GM12878 (cell line): ENCODE data around the gene TGFBI. TPM values are rescaled to one million over a fixed set of nuclear protein-coding genes. Genes with fewer than 3 reads are reported as not detected.

Source experiments
- ATAC-seq: fragments of 200-7000 bp; cut with Tn5 transposase; 3 replicates; pipeline ENCODE4 v1.9.1; 2020; ENCODE audit warnings: mild to moderate bottlenecking, moderate library complexity
- BruUV-seq: library from RNA; stranded (reverse); fragments of 400-500 nt; replicated peaks from 2 replicates; lab custom pipeline; 2021; lab: Mats Ljungman, UMichigan
- CTCF ChIA-PET: fragments of 300-600 bp; sonication (Branson Sonifier 250); formaldehyde crosslinking; extraction: SDS; loops from one replicate; lab custom pipeline; 2021; ENCODE audit warnings: inconsistent platforms; lab: Yijun Ruan, JAX
- POLR2A ChIA-PET: fragments of 350-600 bp; formaldehyde crosslinking; extraction: SDS; loops from one replicate; lab custom pipeline; 2021; ENCODE audit warnings: inconsistent platforms; lab: Charles Lee
- RAD21 ChIA-PET: fragments of 300-600 bp; sonication (Branson Sonifier 250); formaldehyde crosslinking; loops from one replicate; lab custom pipeline; 2023; ENCODE audit warnings: antibody characterized with exemption; ENCODE audit not compliant: unreplicated experiment; lab: Charles Lee
- SMC1A ChIA-PET: fragments of 300-600 bp; sonication (Branson Sonifier 250); formaldehyde crosslinking; loops from one replicate; lab custom pipeline; 2023; ENCODE audit not compliant: unreplicated experiment, uncharacterized antibody; lab: Charles Lee
- DNase-seq: peaks from one replicate; pipeline ENCODE4 v3.0.0-alpha.2; 2011; ENCODE audit warnings: low read depth, low spot score
- FAIRE-seq: peaks from 3 replicates; lab custom pipeline; 2011; peaks lifted over from hg19 to GRCh38; lab: Jason Lieb, UNC
- H2AFZ ChIP-seq: 2 replicates; pipeline ENCODE4 v1.6.0; 2011; ENCODE audit warnings: low read depth, low read length, control low read depth; ENCODE audit not compliant: control insufficient read depth
- H3K27ac ChIP-seq: 2 replicates; pipeline ENCODE4 v1.5.1; 2011; ENCODE audit warnings: control low read depth; ENCODE audit not compliant: control insufficient read depth, insufficient read depth
- H3K27me3 ChIP-seq, 2 experiments: replicated peaks in 1 of 2; 2 replicates each; pipeline versions ENCODE4 v1.6.0 to v1.6.1; 2011; ENCODE audit warnings: low read length in 1 of 2; ENCODE audit not compliant: control insufficient read depth in 2 of 2, insufficient read depth in 2 of 2
- H3K36me3 ChIP-seq, 2 experiments: 2 replicates each; pipeline ENCODE4 v1.5.1; 2011; ENCODE audit warnings: low read length in 1 of 2; ENCODE audit not compliant: control insufficient read depth in 2 of 2, insufficient read depth in 2 of 2
- H3K4me1 ChIP-seq: 2 replicates; pipeline ENCODE4 v1.6.1; 2011; ENCODE audit warnings: mild to moderate bottlenecking, low read length, moderate library complexity, mixed read lengths; ENCODE audit not compliant: control insufficient read depth, insufficient read depth
- H3K4me2 ChIP-seq: 2 replicates; pipeline ENCODE4 v1.6.0; 2011; ENCODE audit warnings: control low read depth; ENCODE audit not compliant: control insufficient read depth, insufficient read depth
- H3K4me3 ChIP-seq: fragments of 200-600 bp; sonication (generic); 2 replicates; pipeline ENCODE4 v1.5.1; 2016
- H3K79me2 ChIP-seq: 2 replicates; pipeline ENCODE4 v1.6.0; 2011; ENCODE audit warnings: low read length; ENCODE audit not compliant: control insufficient read depth, insufficient read depth
- H3K9ac ChIP-seq: 2 replicates; pipeline ENCODE4 v1.8.0; 2011; ENCODE audit warnings: low read length, control low read depth, mixed read lengths; ENCODE audit not compliant: control insufficient read depth, insufficient read depth
- H3K9me3 ChIP-seq: replicated peaks from 3 replicates; pipeline ENCODE4 v1.5.1; 2011; ENCODE audit warnings: mild to moderate bottlenecking, low read length; ENCODE audit not compliant: control insufficient read depth, insufficient read depth
- H4K20me1 ChIP-seq: 2 replicates; pipeline ENCODE4 v1.6.0; 2011; ENCODE audit not compliant: control insufficient read depth, insufficient read depth
- BACH1 ChIP-seq: fragments of 450-650 bp; IDR thresholded peaks from 2 replicates; pipeline ENCODE4 v1.6.1; 2017; ENCODE audit warnings: mild to moderate bottlenecking, borderline replicate concordance
- CBX3 ChIP-seq: fragments of 200-600 bp; sonication (generic); IDR thresholded peaks from 2 replicates; pipeline ENCODE4 v1.6.1; 2016; ENCODE audit warnings: low read depth, borderline replicate concordance
- CBX5 ChIP-seq: sonication (generic); IDR thresholded peaks from 2 replicates; pipeline ENCODE4 v1.6.1; 2016; ENCODE audit warnings: low read depth, moderate library complexity, mild to moderate bottlenecking, inconsistent platforms
- ESRRA ChIP-seq: IDR thresholded peaks from 2 replicates; pipeline ENCODE4 v1.6.1; 2012; ENCODE audit warnings: mild to moderate bottlenecking, low read length, improper control_type of control experiment
- WGBS: methylation state at CpG from one replicate; pipeline ENCODE4 v1.1.6; 2016; ENCODE audit warnings: low lambda C conversion rate; ENCODE audit not compliant: insufficient replicate concordance, insufficient coverage; ENCODE audit errors: missing lambda C conversion rate; 5-methylcytosine and 5-hydroxymethylcytosine counted together
- in situ Hi-C: fragments of 300-500 bp; cut with MboI; formaldehyde crosslinking; loops from 9 replicates; pipeline ENCODE4 v1.14.3; 2018; ENCODE audit warnings: mixed read lengths
- intact Hi-C: fragments of 100-400 bp; cut with micrococcal nuclease; formaldehyde crosslinking; loops from one replicate; pipeline ENCODE4 v1.14.2; 2022; ENCODE audit not compliant: unreplicated experiment
- polyA plus RNA-seq, 11 experiments: library from polyadenylated mRNA; depleted of rRNA in 4 of 11; unstranded in 6 of 11; stranded (reverse) in 5 of 11; fragments of >200 nt; fragmentation: Nextera tagmentation in 4 of 11; fragmentation: Illumina TruSeq in 1 of 11; extraction: Ambion mirVana in 4 of 11; extraction: Trizol in 1 of 11; gene quantifications; 1 replicate in 1 of 11; 2 replicates in 10 of 11; pipeline versions ENCODE4 v1.2.1 to v1.2.3, GENCODE V29; 2011 to 2016; ENCODE audit warnings: inconsistent platforms in 2 of 11, missing spikeins in 2 of 11, low read depth in 1 of 11
- total RNA-seq, 4 experiments: library from RNA; depleted of rRNA in 3 of 4; stranded (reverse); fragments of >200 nt in 3 of 4; fragmentation: Illumina TruSeq in 1 of 4; extraction: Trizol in 1 of 4; gene quantifications; 2 replicates each; pipeline versions ENCODE4 v1.2.1 to v1.2.3, GENCODE V29; 2013 to 2021

Gene TGFBI
- total and polyA plus RNA-seq, 10 of the 15 experiments (the other 5 are each of a cell fraction or from before 2014, with no cell fraction given): 0.12 to 1.8 (median 0.19) TPM

DNA sequence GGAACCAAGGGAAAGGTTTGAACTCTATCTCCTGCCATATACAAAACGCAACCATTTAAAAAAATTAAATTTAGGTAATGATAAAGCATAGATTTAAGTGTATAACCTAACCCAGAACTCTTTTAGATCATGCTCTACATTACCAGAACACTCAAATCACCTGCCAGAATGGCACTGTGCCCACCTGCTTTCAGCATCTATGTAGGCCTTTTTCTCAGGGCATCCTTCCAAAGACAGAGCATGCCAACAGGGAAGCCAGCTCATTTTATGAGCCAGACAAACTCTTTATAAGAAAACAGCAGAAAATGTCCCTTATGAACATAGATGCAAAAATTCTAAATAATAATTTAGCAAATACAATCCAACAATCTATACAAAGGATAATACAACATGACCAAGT lies 55.9 kb downstream of the TGFBI start:
- intact Hi-C loops: loop anchor here (5.0 kb wide), 3 partner anchors 48 to 128 kb away; partner anchors contain the start of gene SMAD5
- FAIRE-seq: no peak
- Histone ChIP-seq H3K4me3 (no peak overlapping the region), H3K27me3 (no peaks in the 10 kb centered on the region), H3K4me2 (no peak overlapping the region), H4K20me1 (no peaks in the 10 kb centered on the region), H3K36me3 (no peaks in the 10 kb centered on the region), H3K9ac (no peak overlapping the region), H2AFZ (no peak overlapping the region), H3K27ac (no peak overlapping the region), H3K9me3 (no peaks in the 10 kb centered on the region), H3K79me2 (no peaks in the 10 kb centered on the region), H3K4me1 (no peaks in the 10 kb centered on the region; the same call in 1 of the 2 replicates)
- ChIA-PET CTCF (interaction anchor here (0.7 to 9.1 kb wide), 6 partner anchors 10 to 128 kb away, joined by 3 to 74 read pairs (median 8); no protein-coding TSS in a partner anchor), POLR2A (no interaction called here), SMC1A (interaction anchor here (0.7 to 2.0 kb wide), 5 partner anchors 8 to 59 kb away, joined by 3 to 12 read pairs (median 4); no protein-coding TSS in a partner anchor), RAD21 (interaction anchor here (0.8 kb wide), 1 partner anchor 19 kb away, joined by 3 read pairs; no protein-coding TSS in a partner anchor)
- DNase-seq: no peak
- ATAC-seq: no peak
- no peak for TF ChIP-seq BACH1
- TF ChIP-seq CBX5: no peak
- WGBS: 33% methylated on average over 1 of the region's 1 CpG
- BruUV-seq: no TSS peak
- in situ Hi-C loops: no loop called here

DNA sequence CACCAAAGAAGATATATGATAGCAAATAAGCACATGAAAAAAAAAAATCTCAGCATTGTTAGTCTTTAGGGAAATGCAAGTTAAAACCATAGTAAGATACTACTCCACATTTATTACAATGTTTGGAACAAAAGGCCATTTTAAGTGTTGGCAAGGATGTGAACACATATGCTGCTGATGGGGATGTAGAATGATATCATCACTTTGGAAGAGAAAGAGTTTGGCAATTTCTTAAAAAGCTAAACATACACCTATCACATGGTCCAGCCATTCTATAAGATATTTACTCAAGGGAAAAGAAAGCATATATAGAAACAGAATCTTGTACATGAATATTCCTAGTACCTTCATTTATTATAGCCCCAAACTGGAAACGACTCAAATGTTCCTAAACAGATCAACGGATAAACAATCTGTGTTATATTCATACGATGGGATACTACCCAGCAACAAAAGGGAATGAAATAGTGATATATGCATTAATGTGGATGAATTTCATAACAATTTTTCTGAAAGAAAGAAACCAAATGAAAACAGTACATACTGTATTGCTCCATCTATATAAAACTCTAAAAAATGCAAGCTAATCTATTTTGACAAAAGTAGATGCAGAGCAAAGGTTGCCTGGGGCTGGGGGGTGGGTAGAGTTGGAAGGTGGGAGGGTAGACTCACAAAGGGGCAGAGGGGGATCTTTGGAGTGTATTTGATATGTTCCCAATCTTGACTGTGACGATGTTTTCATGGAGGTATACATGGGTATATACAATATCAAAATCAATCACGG lies 58.2 kb downstream of the TGFBI start:
- H2AFZ ChIP-seq: no peak overlapping the region
- DNase-seq: no peak
- no peak overlapping the region for H3K4me2 ChIP-seq
- no peaks in the 10 kb centered on the region for H3K36me3 ChIP-seq
- intact Hi-C loops: no loop called here
- H3K4me3 ChIP-seq: no peak overlapping the region
- CTCF ChIA-PET: interaction anchor here (1.3 to 2.2 kb wide), 5 partner anchors 10 to 142 kb away, joined by 4 to 5 read pairs (median 5); partner anchors contain the start of gene SMAD5
- SMC1A ChIA-PET: interaction anchor here (0.7 to 2.3 kb wide), 10 partner anchors 9 to 141 kb away, joined by 3 to 10 read pairs (median 4); no protein-coding TSS in a partner anchor
- H3K79me2 ChIP-seq: no peaks in the 10 kb centered on the region
- H3K4me1 ChIP-seq: no peaks in the 10 kb centered on the region
- no peaks in the 10 kb centered on the region for H3K9me3 ChIP-seq
- no peak overlapping the region for H3K27ac ChIP-seq
- no peaks in the 10 kb centered on the region for H4K20me1 ChIP-seq
- TF ChIP-seq ESRRA (no peak), CBX3 (no peak)
- TF ChIP-seq, all 136 proteins: peak for 0
- 67% methylated on average over 5 of the region's 5 CpGs for WGBS
- in situ Hi-C loops: no loop called here
- no peak for FAIRE-seq
- BruUV-seq: no TSS peak
- ATAC-seq: no peak
- RAD21 ChIA-PET: interaction anchor here (0.6 to 1.2 kb wide), 2 partner anchors 10 to 223 kb away, joined by 3 to 4 read pairs; no protein-coding TSS in a partner anchor
- POLR2A ChIA-PET: interaction anchor here (0.8 kb wide), 1 partner anchor 16 kb away, joined by 3 read pairs; no protein-coding TSS in a partner anchor
- Histone ChIP-seq H3K9ac (no peak overlapping the region), H3K27me3 (no peaks in the 10 kb centered on the region)
